ENCODE measurements around the gene SLC6A20. TPM values are rescaled to one million over a fixed set of nuclear protein-coding genes. Genes with fewer than 3 reads are reported as not detected.

SLC6A20 gene
- not detected for total RNA-seq

GRCh38 chr3:45795882-45796765, at the start of gene SLC6A20:
TSS of gene SLC6A20 (minus strand) at chr3:45796536. CDS start at chr3:45796419, 117 bp downstream.
- ChIA-PET CTCF (no interaction called here), POLR2A (no interaction called here)
- H3K9me3 Mint-ChIP-seq = no peaks in the 10 kb centered on the region
- intact Hi-C loops (cut with micrococcal nuclease) = no loop called here
- peaks cover 6% of the 10 kb centered on the region for H3K4me1 Mint-ChIP-seq (ENCODE audit: low read depth)
- peaks cover 49% of the 10 kb centered on the region for H3K27me3 Mint-ChIP-seq
- peak within 1 kb of the TSS; percentile 50 for H3K4me3 Mint-ChIP-seq
- H3K36me3 Mint-ChIP-seq = no peaks in the 10 kb centered on the region
- no peak within 1 kb of the TSS for H3K27ac Mint-ChIP-seq
- peak; percentile 25 for DNase-seq

DNA sequence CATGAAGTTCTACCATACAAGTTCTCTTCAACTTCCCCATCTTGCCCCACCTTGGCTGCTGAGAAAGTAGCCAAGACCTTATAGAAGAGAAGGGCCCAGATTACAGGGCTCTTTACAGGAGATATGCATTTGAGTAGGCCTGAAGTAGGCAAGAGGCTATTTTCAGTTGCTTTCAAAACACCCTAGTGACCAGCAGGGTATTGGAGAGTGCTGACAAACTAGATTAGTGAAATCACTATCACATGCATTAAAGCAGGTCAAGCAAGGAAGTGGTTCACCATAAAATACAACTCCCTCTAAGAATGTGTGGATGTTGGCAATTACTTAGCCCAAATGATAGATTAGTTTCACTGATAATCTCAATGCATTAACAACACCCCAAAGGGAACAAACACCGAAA, 48.3 kb upstream of the SLC6A20 start:
- POLR2A ChIA-PET = no interaction called here
- DNase-seq = no peak
- peaks cover 7% of the 10 kb centered on the region for H3K27me3 Mint-ChIP-seq
- H3K4me3 Mint-ChIP-seq = no peak overlapping the region
- H3K4me1 Mint-ChIP-seq (ENCODE audit: low read depth) = peaks cover 10% of the 10 kb centered on the region
- CTCF ChIA-PET = interaction anchor here (1.2 kb wide), 1 partner anchor 185 kb away, joined by 3 read pairs; no protein-coding TSS in a partner anchor
- intact Hi-C loops (cut with micrococcal nuclease) = no loop called here
- H3K27ac Mint-ChIP-seq = no peak overlapping the region
- H3K36me3 Mint-ChIP-seq = no peaks in the 10 kb centered on the region
- no peaks in the 10 kb centered on the region for H3K9me3 Mint-ChIP-seq

GRCh38 chr3:45842851-45843625, 46.7 kb upstream of the SLC6A20 start:
- Mint-ChIP-seq H3K36me3 (no peaks in the 10 kb centered on the region), H3K9me3 (no peaks in the 10 kb centered on the region), H3K27me3 (peaks cover 4% of the 10 kb centered on the region), H3K4me1 (ENCODE audit: low read depth) (peaks cover 11% of the 10 kb centered on the region), H3K27ac (no peak overlapping the region), H3K4me3 (no peak overlapping the region)
- intact Hi-C loops (cut with micrococcal nuclease) = loop anchor here (2.0 kb wide), 1 partner anchor 148 kb away; no protein-coding TSS in a partner anchor
- ChIA-PET POLR2A (interaction anchor here (0.9 to 2.1 kb wide), 2 partner anchors 21 to 77 kb away, joined by 3 to 8 read pairs; no protein-coding TSS in a partner anchor), CTCF (interaction anchor here (1.3 to 2.9 kb wide), 3 partner anchors 22 to 86 kb away, joined by 3 to 14 read pairs (median 3); no protein-coding TSS in a partner anchor)
- no peak for DNase-seq

DNA sequence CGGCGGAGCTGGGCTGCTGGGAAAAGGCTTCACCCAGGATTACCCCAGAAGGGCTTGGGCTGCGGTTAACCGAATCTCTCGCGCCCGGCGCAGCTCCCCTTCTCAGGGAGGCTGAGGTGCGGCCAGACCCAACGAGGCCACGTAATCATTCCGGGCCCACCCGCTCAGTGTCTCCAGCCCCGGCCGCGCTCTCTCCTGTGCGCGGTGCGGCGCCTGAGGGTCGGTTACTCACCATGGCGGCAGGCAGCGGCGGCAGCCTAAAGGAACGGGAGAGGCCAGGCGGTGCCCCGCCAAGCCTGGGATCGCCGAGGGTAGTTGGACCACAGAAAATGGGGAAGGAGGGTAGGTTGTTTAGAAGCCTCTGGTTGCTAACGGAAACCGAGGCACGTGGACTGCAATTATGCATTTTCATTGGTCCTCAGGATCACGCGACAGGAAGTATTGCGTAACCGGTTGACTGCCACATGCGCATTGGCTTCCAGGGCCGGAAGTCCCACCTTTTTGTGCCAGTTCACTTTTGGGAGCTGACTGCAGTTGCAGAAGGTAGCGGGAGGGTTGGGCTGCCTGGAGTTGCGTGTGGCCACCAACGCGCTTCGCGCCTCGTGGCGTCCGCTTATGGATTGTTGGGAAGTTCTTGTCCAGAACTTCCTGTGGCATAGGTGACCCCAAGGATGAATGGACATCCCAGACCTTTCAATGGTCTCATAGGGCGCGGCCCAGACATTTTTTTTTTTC, 45.6 kb upstream of the SLC6A20 start, which contains the start of gene LZTFL1:
Gene LZTFL1 (minus strand): TSS at position 363 of the 735 bp plus-strand sequence. CDS start 128 bp downstream, at position 235.
- H3K4me1 Mint-ChIP-seq (ENCODE audit: low read depth) = peaks cover 11% of the 10 kb centered on the region
- H3K36me3 Mint-ChIP-seq = no peaks in the 10 kb centered on the region
- intact Hi-C loops (cut with micrococcal nuclease) = loop anchor here (2.0 kb wide), 1 partner anchor 147 kb away; no protein-coding TSS in a partner anchor
- ChIA-PET CTCF (interaction anchor here (0.6 to 2.9 kb wide), 9 partner anchors 16 to 236 kb away, joined by 3 to 14 read pairs (median 3); no protein-coding TSS in a partner anchor), POLR2A (interaction anchor here (0.6 to 2.1 kb wide), 6 partner anchors 22 to 834 kb away, joined by 3 to 8 read pairs (median 3); no protein-coding TSS in a partner anchor)
- peak; percentile 95 for DNase-seq
- peak within 1 kb of the TSS; percentile 64 for H3K27ac Mint-ChIP-seq
- peak within 1 kb of the TSS; percentile 88 for H3K4me3 Mint-ChIP-seq
- H3K27me3 Mint-ChIP-seq = peaks cover 2% of the 10 kb centered on the region
- no peaks in the 10 kb centered on the region for H3K9me3 Mint-ChIP-seq

GRCh38 chr3:45841420-45841756, 45.1 kb upstream of the SLC6A20 start:
- Mint-ChIP-seq H3K9me3 (no peaks in the 10 kb centered on the region), H3K4me3 (peak overlapping the region; percentile 88), H3K27me3 (no peaks in the 10 kb centered on the region), H3K27ac (peak overlapping the region; percentile 64), H3K4me1 (ENCODE audit: low read depth) (peaks cover 11% of the 10 kb centered on the region), H3K36me3 (no peaks in the 10 kb centered on the region)
- ChIA-PET CTCF (interaction anchor here (0.9 to 2.9 kb wide), 7 partner anchors 15 to 237 kb away, joined by 3 to 14 read pairs (median 3); no protein-coding TSS in a partner anchor), POLR2A (interaction anchor here (0.9 to 2.1 kb wide), 4 partner anchors 40 to 174 kb away, joined by 3 to 8 read pairs (median 3); no protein-coding TSS in a partner anchor)
- intact Hi-C loops (cut with micrococcal nuclease) = no loop called here
- DNase-seq = no peak

- Mint-ChIP-seq H3K27ac (no peak overlapping the region), H3K4me1 (ENCODE audit: low read depth) (peaks cover 11% of the 10 kb centered on the region), H3K36me3 (peaks cover 5% of the 10 kb centered on the region), H3K9me3 (no peaks in the 10 kb centered on the region), H3K27me3 (no peaks in the 10 kb centered on the region), H3K4me3 (no peak overlapping the region)
- ChIA-PET POLR2A (no interaction called here), CTCF (no interaction called here)
- DNase-seq = no peak
- intact Hi-C loops (cut with micrococcal nuclease) = no loop called here
Observed at GRCh38 chr3:45838466-45838865, 42.1 kb upstream of the SLC6A20 start.

GRCh38 chr3:45832699-45833098, 36.4 kb upstream of the SLC6A20 start:
- CTCF ChIA-PET = interaction anchor here (0.7 to 2.0 kb wide), 5 partner anchors 9 to 172 kb away, joined by 3 to 7 read pairs (median 3); no protein-coding TSS in a partner anchor
- POLR2A ChIA-PET = no interaction called here
- DNase-seq = no peak
- H3K4me3 Mint-ChIP-seq = no peak overlapping the region
- no peaks in the 10 kb centered on the region for H3K9me3 Mint-ChIP-seq
- peaks cover 3% of the 10 kb centered on the region for H3K4me1 Mint-ChIP-seq (ENCODE audit: low read depth)
- intact Hi-C loops (cut with micrococcal nuclease) = loop anchor here (1.0 kb wide), 1 partner anchor 70 kb away; no protein-coding TSS in a partner anchor
- H3K27me3 Mint-ChIP-seq = no peaks in the 10 kb centered on the region
- peaks cover 17% of the 10 kb centered on the region for H3K36me3 Mint-ChIP-seq
- no peak overlapping the region for H3K27ac Mint-ChIP-seq

DNA sequence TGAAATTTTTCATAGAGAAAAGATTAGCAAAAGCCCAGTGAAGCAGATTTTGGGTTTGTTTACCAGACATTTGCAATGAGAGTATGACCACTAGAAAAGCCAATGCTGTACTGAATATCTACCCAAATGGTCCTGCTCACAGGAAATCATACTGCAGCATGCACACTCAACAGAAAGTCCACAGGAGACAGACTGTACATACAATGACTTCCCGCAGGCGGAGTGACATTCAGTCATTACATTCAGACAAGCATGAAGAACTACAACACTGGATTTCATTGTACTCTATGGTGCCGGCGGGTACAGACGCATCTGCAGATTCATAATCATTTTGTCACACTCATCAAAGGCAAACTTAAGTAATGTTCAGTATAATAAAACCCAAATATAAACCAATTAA, 33.8 kb upstream of the SLC6A20 start:
- Mint-ChIP-seq H3K4me1 (ENCODE audit: low read depth) (peaks cover 7% of the 10 kb centered on the region), H3K9me3 (no peaks in the 10 kb centered on the region), H3K27ac (no peak overlapping the region), H3K4me3 (no peak overlapping the region), H3K27me3 (no peaks in the 10 kb centered on the region), H3K36me3 (peaks cover 17% of the 10 kb centered on the region)
- intact Hi-C loops (cut with micrococcal nuclease) = no loop called here
- POLR2A ChIA-PET = no interaction called here
- CTCF ChIA-PET = interaction anchor here (0.6 to 1.1 kb wide), 3 partner anchors 11 to 107 kb away, joined by 3 to 6 read pairs (median 3); no protein-coding TSS in a partner anchor
- no peak for DNase-seq

DNA sequence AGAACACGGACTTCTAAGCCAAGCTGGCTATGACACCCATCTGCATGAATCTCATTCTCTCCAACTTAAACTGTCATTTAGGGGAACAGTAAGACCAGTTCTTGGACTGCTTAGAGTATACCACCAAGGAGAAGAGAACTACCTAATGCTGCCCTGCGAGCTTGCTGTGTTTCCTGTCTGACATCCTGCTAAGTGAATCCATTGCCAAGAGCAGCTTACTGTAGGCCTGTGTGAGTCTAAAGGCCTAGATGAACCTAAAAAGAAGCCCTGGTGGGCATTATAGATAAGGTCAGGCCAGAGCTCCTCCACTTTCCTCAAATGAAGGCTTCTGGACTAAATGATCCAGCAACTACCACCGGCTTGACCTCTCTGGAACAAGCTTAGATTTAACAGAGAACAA, 30.6 kb upstream of the SLC6A20 start:
- Mint-ChIP-seq H3K4me1 (ENCODE audit: low read depth) (peaks cover 7% of the 10 kb centered on the region), H3K4me3 (no peak overlapping the region), H3K36me3 (peaks cover 10% of the 10 kb centered on the region), H3K27ac (no peak overlapping the region), H3K27me3 (no peaks in the 10 kb centered on the region), H3K9me3 (no peaks in the 10 kb centered on the region)
- no peak for DNase-seq
- ChIA-PET POLR2A (no interaction called here), CTCF (interaction anchor here (1.3 kb wide), 2 partner anchors 102 to 103 kb away, joined by 3 to 4 read pairs; no protein-coding TSS in a partner anchor)
- intact Hi-C loops (cut with micrococcal nuclease) = no loop called here

GRCh38 chr3:45826321-45826720, 30.0 kb upstream of the SLC6A20 start:
- CTCF ChIA-PET = interaction anchor here (1.1 to 1.3 kb wide), 2 partner anchors 15 to 103 kb away, joined by 3 to 5 read pairs; no protein-coding TSS in a partner anchor

DNA sequence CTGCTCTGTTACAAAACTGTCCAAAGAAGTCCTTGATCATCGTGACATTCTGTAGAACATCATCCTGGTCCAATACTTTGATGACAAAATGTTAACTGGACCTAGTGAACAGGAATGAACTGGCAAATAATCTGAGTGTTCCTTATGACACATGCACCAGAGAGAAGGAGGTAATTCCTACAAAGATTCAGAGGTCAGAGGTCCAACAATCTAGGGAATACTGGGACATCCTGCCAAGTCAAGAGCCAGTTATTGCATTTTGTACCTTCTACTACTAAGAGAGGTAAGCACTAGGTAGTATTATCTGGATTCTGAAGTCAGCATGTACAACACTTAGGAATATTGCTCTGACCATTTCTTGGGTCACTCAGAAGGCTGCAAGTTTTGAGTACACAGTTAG, 24.8 kb upstream of the SLC6A20 start:
- Mint-ChIP-seq H3K27me3 (no peaks in the 10 kb centered on the region), H3K36me3 (peaks cover 4% of the 10 kb centered on the region), H3K9me3 (no peaks in the 10 kb centered on the region), H3K27ac (no peak overlapping the region), H3K4me3 (no peak overlapping the region), H3K4me1 (ENCODE audit: low read depth) (peaks cover 8% of the 10 kb centered on the region)
- POLR2A ChIA-PET = no interaction called here
- CTCF ChIA-PET = no interaction called here
- no peak for DNase-seq
- intact Hi-C loops (cut with micrococcal nuclease) = no loop called here

More at GRCh38 chr3:45826321-45826720, 30.0 kb upstream of the SLC6A20 start:
- intact Hi-C loops (cut with micrococcal nuclease) = no loop called here
- Mint-ChIP-seq H3K9me3 (no peaks in the 10 kb centered on the region), H3K27ac (no peak overlapping the region), H3K36me3 (peaks cover 7% of the 10 kb centered on the region), H3K4me1 (ENCODE audit: low read depth) (peaks cover 5% of the 10 kb centered on the region), H3K27me3 (no peaks in the 10 kb centered on the region), H3K4me3 (no peak overlapping the region)
- POLR2A ChIA-PET = no interaction called here
- no peak for DNase-seq
